IMR-90 (cell line): Measurements from ENCODE around the gene CSK. TPM values are rescaled to one million over a fixed set of nuclear protein-coding genes. Genes with fewer than 3 reads are reported as not detected.
A peak's percentile ranks its signal among the peaks of the same experiment; 100 is the strongest.

Experiments
- ATAC-seq: fragments of 200-7000 bp; cut with Tn5 transposase; 2 replicates; pipeline ENCODE4 v1.9.1; 2020; ENCODE audit warnings: low read depth, mild to moderate bottlenecking, moderate library complexity
- BruUV-seq: library from RNA; stranded (reverse); fragments of 400-500 nt; replicated peaks from 2 replicates; lab custom pipeline; 2021; lab: Mats Ljungman, UMichigan
- CTCF ChIA-PET: fragments of 300-600 bp; formaldehyde crosslinking; extraction: SDS; loops from one replicate; lab custom pipeline; 2021; ENCODE audit warnings: antibody characterized with exemption; lab: Yijun Ruan, JAX
- POLR2A ChIA-PET: fragments of 300-600 bp; sonication (Branson Sonifier 250); formaldehyde crosslinking; loops from one replicate; lab custom pipeline; 2022; ENCODE audit warnings: antibody characterized with exemption; ENCODE audit not compliant: unreplicated experiment; lab: Charles Lee
- DNase-seq: peaks from one replicate; pipeline ENCODE4 v3.0.0; 2013
- H2AFZ ChIP-seq: replicated peaks from 2 replicates; pipeline ENCODE3; 2013; ENCODE audit warnings: low read length, mild to moderate bottlenecking; ENCODE audit not compliant: poor library complexity
- H2AK5ac ChIP-seq: 2 replicates; pipeline ENCODE4 v1.6.1; 2013; ENCODE audit warnings: low read depth, low read length, inconsistent platforms
- H2AK9ac ChIP-seq: replicated peaks from 2 replicates; pipeline ENCODE3; 2013; ENCODE audit warnings: mild to moderate bottlenecking, low read depth, low read length, moderate library complexity; ENCODE audit not compliant: poor library complexity
- H2BK120ac ChIP-seq: 2 replicates; pipeline ENCODE4 v1.6.1; 2013; ENCODE audit warnings: low read depth, low read length, inconsistent platforms
- H2BK15ac ChIP-seq: 3 replicates; pipeline ENCODE4 v1.6.1; 2013; ENCODE audit warnings: low read depth, low read length, inconsistent platforms
- H2BK20ac ChIP-seq: 2 replicates; pipeline ENCODE4 v1.6.1; 2013; ENCODE audit warnings: low read depth, mild to moderate bottlenecking, inconsistent platforms, low read length, moderate library complexity
- H2BK5ac ChIP-seq: 2 replicates; pipeline ENCODE4 v1.6.1; 2013; ENCODE audit warnings: mild to moderate bottlenecking, low read depth, low read length, inconsistent platforms; ENCODE audit not compliant: poor library complexity, severe bottlenecking
- H3K14ac ChIP-seq: replicated peaks from 2 replicates; pipeline ENCODE4 v1.6.1; 2013; ENCODE audit warnings: low read depth, low read length, inconsistent platforms
- H3K18ac ChIP-seq: 2 replicates; pipeline ENCODE4 v1.6.1; 2013; ENCODE audit warnings: low read depth, low read length, control low read depth
- H3K23ac ChIP-seq: 2 replicates; pipeline ENCODE4 v1.6.1; 2013; ENCODE audit warnings: low read depth, low read length, inconsistent platforms
- H3K27ac ChIP-seq: 2 replicates; pipeline ENCODE4 v1.5.1; 2013; ENCODE audit warnings: mild to moderate bottlenecking, control low read depth, low read length; ENCODE audit not compliant: insufficient read depth
- H3K27me3 ChIP-seq: 2 replicates; pipeline ENCODE4 v1.6.1; 2013; ENCODE audit warnings: low read length; ENCODE audit not compliant: control insufficient read depth, insufficient read depth
- H3K36me3 ChIP-seq: 2 replicates; pipeline ENCODE4 v1.6.1; 2013; ENCODE audit warnings: low read length, mixed read lengths; ENCODE audit not compliant: control insufficient read depth, insufficient read depth
- H3K4ac ChIP-seq: 2 replicates; pipeline ENCODE4 v1.6.1; 2013; ENCODE audit warnings: low read depth, low read length, inconsistent platforms
- H3K4me1 ChIP-seq: 2 replicates; pipeline ENCODE4 v1.6.1; 2013; ENCODE audit warnings: low read length, mixed read lengths; ENCODE audit not compliant: control insufficient read depth, insufficient read depth
- H3K4me2 ChIP-seq: 2 replicates; pipeline ENCODE4 v1.6.1; 2013; ENCODE audit warnings: low read depth, mild to moderate bottlenecking, control low read depth, low read length, moderate library complexity
- H3K4me3 ChIP-seq: 2 replicates; pipeline ENCODE4 v1.5.1; 2013; ENCODE audit warnings: low read depth, mild to moderate bottlenecking, control low read depth, low read length, moderate library complexity; ENCODE audit not compliant: insufficient read depth
- H3K56ac ChIP-seq: 2 replicates; pipeline ENCODE4 v1.6.1; 2013; ENCODE audit warnings: low read length, inconsistent platforms; ENCODE audit not compliant: insufficient read depth; ENCODE audit errors: extremely low read depth
- H3K79me1 ChIP-seq, 2 experiments: 2 replicates each; pipeline ENCODE4 v1.6.1; 2013; ENCODE audit warnings: low read length in 2 of 2, inconsistent platforms in 1 of 2, low read depth in 1 of 2
- H3K9ac ChIP-seq: 2 replicates; pipeline ENCODE4 v1.6.1; 2013; ENCODE audit warnings: low read depth, low read length, control low read depth
- H3K9me1 ChIP-seq: 2 replicates; pipeline ENCODE4 v1.6.1; 2013; ENCODE audit warnings: low read length, inconsistent platforms; ENCODE audit not compliant: insufficient read depth
- H3K9me3 ChIP-seq: 2 replicates; pipeline ENCODE4 v1.6.1; 2013; ENCODE audit warnings: low read length; ENCODE audit not compliant: control insufficient read depth, insufficient read depth
- H4K20me1 ChIP-seq: 2 replicates; pipeline ENCODE4 v1.6.1; 2013; ENCODE audit warnings: low read length, inconsistent platforms; ENCODE audit not compliant: insufficient read depth
- H4K5ac ChIP-seq: 2 replicates; pipeline ENCODE4 v1.6.1; 2013; ENCODE audit warnings: mild to moderate bottlenecking, low read depth, low read length, control low read depth
- H4K8ac ChIP-seq, 2 experiments: 2 replicates each; pipeline ENCODE4 v1.6.1; 2013; ENCODE audit warnings: low read depth in 2 of 2, low read length in 2 of 2, control low read depth in 1 of 2, inconsistent platforms in 1 of 2
- H4K91ac ChIP-seq: 2 replicates; pipeline ENCODE4 v1.6.1; 2013; ENCODE audit warnings: low read depth, low read length, inconsistent platforms; ENCODE audit not compliant: insufficient read depth
- BHLHE40 ChIP-seq: fragments of 150-350 bp; IDR thresholded peaks from 2 replicates; pipeline ENCODE4 v1.6.1; 2016; ENCODE audit warnings: mild to moderate bottlenecking, low read depth, low read length
- CHD1 ChIP-seq: IDR thresholded peaks from 2 replicates; pipeline ENCODE4 v1.6.1; 2012; ENCODE audit warnings: low read depth, low read length, improper control_type of control experiment
- CTCF ChIP-seq: conservative IDR thresholded peaks from 2 replicates; pipeline ENCODE4 v1.5.1; 2012; ENCODE audit warnings: mild to moderate bottlenecking, low read depth, low read length, improper control_type of control experiment
- ELK1 ChIP-seq: fragments of 150-350 bp; IDR thresholded peaks from 2 replicates; pipeline ENCODE4 v1.6.1; 2016; ENCODE audit warnings: low read depth, mild to moderate bottlenecking, low read length, moderate library complexity, borderline replicate concordance
- MAFK ChIP-seq: IDR thresholded peaks from 2 replicates; pipeline ENCODE4 v1.6.1; 2012; ENCODE audit warnings: low read depth, low read length, improper control_type of control experiment
- MXI1 ChIP-seq: IDR thresholded peaks from 2 replicates; pipeline ENCODE4 v1.6.1; 2012; ENCODE audit warnings: low read depth, mild to moderate bottlenecking, low read length, moderate library complexity, borderline replicate concordance
- NFE2L2 ChIP-seq: fragments of 150-350 bp; IDR thresholded peaks from 2 replicates; pipeline ENCODE4 v1.6.1; 2016; ENCODE audit warnings: low read depth, mild to moderate bottlenecking, low read length
- POLR2A ChIP-seq: IDR thresholded peaks from 2 replicates; pipeline ENCODE4 v1.6.1; 2012; ENCODE audit warnings: mild to moderate bottlenecking, low read depth, low read length
- RAD21 ChIP-seq: IDR thresholded peaks from 2 replicates; pipeline ENCODE4 v1.6.1; 2012; ENCODE audit warnings: low read length, improper control_type of control experiment
- RCOR1 ChIP-seq: IDR thresholded peaks from 2 replicates; pipeline ENCODE4 v1.6.1; 2012; ENCODE audit warnings: mild to moderate bottlenecking, low read length, improper control_type of control experiment; ENCODE audit not compliant: insufficient replicate concordance
- RFX5 ChIP-seq: IDR thresholded peaks from 2 replicates; pipeline ENCODE4 v1.8.0; 2012; ENCODE audit warnings: low read depth, mild to moderate bottlenecking, low read length, moderate library complexity
- SMC3 ChIP-seq: fragments of 150-350 bp; IDR thresholded peaks from 2 replicates; pipeline ENCODE4 v1.6.1; 2016; ENCODE audit warnings: low read depth, mild to moderate bottlenecking, antibody characterized with exemption, low read length, moderate library complexity
- USF2 ChIP-seq: fragments of 150-350 bp; IDR thresholded peaks from 2 replicates; pipeline ENCODE4 v1.6.1; 2017; ENCODE audit warnings: mild to moderate bottlenecking, antibody characterized with exemption, low read length, low read depth
- WGBS, 2 experiments: methylation state at CpG; one replicate each; pipeline versions ENCODE4 v1.1.5 to v1.1.7; 2013; ENCODE audit warnings: missing lambda C conversion rate in 2 of 2; ENCODE audit not compliant: insufficient read length in 1 of 2; ENCODE audit errors: extremely low coverage in 2 of 2; 5-methylcytosine and 5-hydroxymethylcytosine counted together
- dilution Hi-C: fragments of 300-500 bp; cut with HindIII; formaldehyde crosslinking; loops from one replicate; pipeline ENCODE4 v1.14.3; 2018; ENCODE audit warnings: low sequenced_read_pairs; ENCODE audit not compliant: unreplicated experiment
- in situ Hi-C: fragments of 300-500 bp; cut with MboI; formaldehyde crosslinking; loops from 3 replicates; pipeline ENCODE4 v1.14.3; 2019; ENCODE audit warnings: low sequenced_read_pairs, inconsistent platforms, mixed read lengths
- intact Hi-C: fragments of 100-400 bp; cut with micrococcal nuclease; formaldehyde crosslinking; loops from 2 replicates; pipeline ENCODE4 v1.10.0; 2022
- polyA plus RNA-seq, 3 experiments: library from polyadenylated mRNA; depleted of rRNA; stranded (reverse); fragments of >200 nt; gene quantifications; 2 replicates each; pipeline ENCODE4 v1.2.3, GENCODE V29; 2012; ENCODE audit warnings: low replicate concordance in 1 of 3
- total RNA-seq: library from RNA; depleted of rRNA; stranded (reverse); fragments of >200 nt; gene quantifications from 2 replicates; pipeline ENCODE4 v1.2.3, GENCODE V29; 2012

The CSK gene
- total and polyA plus RNA-seq, 2 of the 4 experiments (the other 2 are of a cell fraction), result 10.8 to 54.0 TPM

GRCh38 chr15:74835312-74835823 lies 53.5 kb downstream of the CSK start:
- Histone ChIP-seq H3K56ac (no peak overlapping the region), H3K23ac (no peak overlapping the region), H3K4me3 (no peak overlapping the region), H3K27ac (no peak overlapping the region), H4K20me1 (no peaks in the 10 kb centered on the region), H3K4ac (no peak overlapping the region), H3K27me3 (no peaks in the 10 kb centered on the region; the same call in 1 of the 2 replicates), H2BK20ac (no peak overlapping the region), H3K36me3 (peaks cover 3% of the 10 kb centered on the region; the same call in 1 of the 2 replicates), H4K91ac (no peak overlapping the region), H4K5ac (no peak overlapping the region), H4K8ac (no peak overlapping the region), H3K9me3 (no peaks in the 10 kb centered on the region), H3K4me2 (no peak overlapping the region), H2AK5ac (no peak overlapping the region), H2BK5ac (no peak overlapping the region), H2BK120ac (no peak overlapping the region), H3K18ac (no peak overlapping the region), H2BK15ac (no peak overlapping the region), H3K9me1 (no peaks in the 10 kb centered on the region), H3K9ac (no peak overlapping the region), H2AFZ (no peak overlapping the region), H3K14ac (no peak overlapping the region), H2AK9ac (no peak overlapping the region), H3K79me1 (no peaks in the 10 kb centered on the region), H3K4me1 (no peaks in the 10 kb centered on the region)
- in situ Hi-C loops (no loop called here), dilution Hi-C loops (no loop called here), intact Hi-C loops (loop anchor here (1.0 kb wide), 1 partner anchor 65 kb away; no protein-coding TSS in a partner anchor)
- WGBS, 2 experiments, result no CpG with 5 or more reads among the region's 5 CpGs
- TF ChIP-seq SMC3 (peak; percentile 71), RAD21 (peak; percentile 65), MXI1 (no peak), NFE2L2 (no peak), CTCF (peak; percentile 73), MAFK (no peak), CHD1 (no peak), POLR2A (no peak), RFX5 (no peak), RCOR1 (no peak), BHLHE40 (no peak), USF2 (no peak), ELK1 (no peak)
- ChIA-PET CTCF (interaction anchor here (0.9 kb wide), 1 partner anchor 65 kb away, joined by 5 read pairs; no protein-coding TSS in a partner anchor), POLR2A (no interaction called here)
- peak; percentile 90 for ATAC-seq
- DNase-seq, result peak; percentile 36
- BruUV-seq, result no TSS peak
